PC-3 (cell line): ENCODE data around the gene CTTNBP2. TPM values are rescaled to one million over a fixed set of nuclear protein-coding genes. Genes with fewer than 3 reads are reported as not detected.

Experiments
- ATAC-seq: fragments of 200-7000 bp; cut with Tn5 transposase; 2 replicates; pipeline ENCODE4 v1.9.1; 2020; ENCODE audit warnings: mild to moderate bottlenecking, moderate library complexity
- BruUV-seq: library from RNA; stranded (reverse); fragments of 400-500 nt; replicated peaks from 2 replicates; lab custom pipeline; 2021; lab: Mats Ljungman, UMichigan
- CTCF ChIA-PET: fragments of 300-600 bp; sonication (Branson Sonifier 250); formaldehyde crosslinking; loops from one replicate; lab custom pipeline; 2022; ENCODE audit warnings: antibody characterized with exemption; lab: Charles Lee
- POLR2A ChIA-PET: fragments of 300-600 bp; sonication (Branson Sonifier 250); formaldehyde crosslinking; loops from one replicate; lab custom pipeline; 2022; ENCODE audit warnings: antibody characterized with exemption; ENCODE audit not compliant: unreplicated experiment; lab: Charles Lee
- DNase-seq: peaks from one replicate; pipeline ENCODE4 v3.0.0-alpha.2; 2015
- H2AFZ ChIP-seq: fragments of 300-600 bp; sonication (generic); 2 replicates; pipeline ENCODE4 v1.6.0; 2016; ENCODE audit warnings: antibody characterized with exemption, low read length
- H3F3A ChIP-seq: fragments of 300-600 bp; sonication (generic); one replicate; pipeline ENCODE4 v1.6.0; 2017; ENCODE audit warnings: antibody characterized with exemption, low read length, control low read depth, mild to moderate bottlenecking; ENCODE audit not compliant: unreplicated experiment
- H3K27ac ChIP-seq: fragments of 300-600 bp; sonication (generic); 2 replicates; pipeline ENCODE4 v1.5.1; 2016; ENCODE audit warnings: mild to moderate bottlenecking, low read length
- H3K27me3 ChIP-seq: fragments of 300-600 bp; sonication (generic); 2 replicates; pipeline ENCODE4 v1.6.1; 2016; ENCODE audit warnings: low read length, mixed read lengths
- H3K36me3 ChIP-seq: fragments of 300-600 bp; sonication (generic); 2 replicates; pipeline ENCODE4 v1.6.1; 2016; ENCODE audit warnings: low read depth, mixed run types, low read length, mixed read lengths
- H3K4me1 ChIP-seq: fragments of 300-600 bp; sonication (generic); 2 replicates; pipeline ENCODE4 v1.5.1; 2016; ENCODE audit warnings: low read length; ENCODE audit not compliant: insufficient read depth
- H3K4me2 ChIP-seq: fragments of 300-600 bp; sonication (generic); 2 replicates; pipeline ENCODE4 v1.6.0; 2016; ENCODE audit warnings: low read length
- H3K4me3 ChIP-seq: fragments of 300-600 bp; sonication (generic); 2 replicates; pipeline ENCODE4 v1.5.1; 2016; ENCODE audit warnings: mild to moderate bottlenecking, low read length, mixed read lengths
- H3K79me2 ChIP-seq: fragments of 300-600 bp; sonication (generic); 2 replicates; pipeline ENCODE4 v1.6.1; 2017; ENCODE audit warnings: low read length, mixed read lengths
- H3K9ac ChIP-seq: fragments of 300-600 bp; sonication (generic); 2 replicates; pipeline ENCODE4 v1.6.0; 2016; ENCODE audit warnings: mild to moderate bottlenecking, low read length
- H3K9me2 ChIP-seq: fragments of 300-600 bp; sonication (generic); replicated peaks from 2 replicates; pipeline ENCODE4 v1.6.1; 2016; ENCODE audit warnings: mixed run types, low read length, mixed read lengths
- H3K9me3 ChIP-seq: fragments of 300-600 bp; sonication (generic); 2 replicates; pipeline ENCODE4 v1.6.1; 2016; ENCODE audit warnings: low read length, mixed read lengths
- H4K20me1 ChIP-seq: fragments of 300-600 bp; sonication (generic); 2 replicates; pipeline ENCODE4 v1.6.1; 2016; ENCODE audit warnings: low read length, mixed read lengths
- CTCF ChIP-seq: fragments of 300-600 bp; sonication (generic); conservative IDR thresholded peaks from 2 replicates; pipeline ENCODE4 v1.5.1; 2017; ENCODE audit warnings: antibody characterized with exemption, low read depth, mild to moderate bottlenecking, low read length
- EZH2 ChIP-seq: fragments of 300-600 bp; sonication (generic); IDR thresholded peaks from one replicate; pipeline ENCODE4 v1.6.1; 2017; ENCODE audit warnings: antibody characterized with exemption, mild to moderate bottlenecking, low read length; ENCODE audit not compliant: unreplicated experiment
- EZH2phosphoT487 ChIP-seq: fragments of 300-600 bp; sonication (generic); IDR thresholded peaks from 2 replicates; pipeline ENCODE4 v1.6.1; 2018; ENCODE audit warnings: mild to moderate bottlenecking, antibody characterized with exemption, low read length, borderline replicate concordance
- intact Hi-C: fragments of 100-400 bp; cut with micrococcal nuclease; formaldehyde crosslinking; loops from 2 replicates; pipeline ENCODE4 v1.9.0; 2023
- total RNA-seq: library from RNA; depleted of rRNA; stranded (reverse); fragments of >200 nt; gene quantifications from 2 replicates; pipeline ENCODE4 v1.2.3, GENCODE V29; 2014

The CTTNBP2 gene
- total RNA-seq, 1 experiment from 2014 or later, result 1.1 TPM

GRCh38 chr7:117704063-117704462, 169.2 kb downstream of the CTTNBP2 start:
- DNase-seq (peak; percentile 44), ATAC-seq (peak; percentile 77)
- H3K9ac ChIP-seq, result no peak overlapping the region
- ChIA-PET POLR2A (no interaction called here), CTCF (no interaction called here)
- H3K79me2 ChIP-seq, result no peaks in the 10 kb centered on the region
- H3F3A ChIP-seq, result no peaks in the 10 kb centered on the region
- H4K20me1 ChIP-seq, result no peaks in the 10 kb centered on the region
- H3K4me3 ChIP-seq, result no peak overlapping the region
- H3K36me3 ChIP-seq, result no peaks in the 10 kb centered on the region
- no peaks in the 10 kb centered on the region for H3K9me2 ChIP-seq
- H2AFZ ChIP-seq, result no peak overlapping the region
- H3K27me3 ChIP-seq, result no peaks in the 10 kb centered on the region
- no peak overlapping the region for H3K4me2 ChIP-seq
- 0 out of 2 replicates have a peak, but pooled peaks cover 5% of the 10 kb centered on the region for H3K4me1 ChIP-seq
- intact Hi-C loops, result no loop called here
- no TSS peak for BruUV-seq
- H3K27ac ChIP-seq, result no peak overlapping the region
- no peaks in the 10 kb centered on the region for H3K9me3 ChIP-seq
- TF ChIP-seq CTCF (no peak), EZH2phosphoT487 (no peak), EZH2 (no peak)

- BruUV-seq, result no TSS peak
- H3F3A ChIP-seq, result no peaks in the 10 kb centered on the region
- no peaks in the 10 kb centered on the region for H3K27me3 ChIP-seq
- H3K36me3 ChIP-seq, result no peaks in the 10 kb centered on the region
- TF ChIP-seq EZH2phosphoT487 (no peak), EZH2 (no peak), CTCF (no peak)
- ChIA-PET POLR2A (no interaction called here), CTCF (no interaction called here)
- ATAC-seq (no peak), DNase-seq (no peak)
- H4K20me1 ChIP-seq, result no peaks in the 10 kb centered on the region
- no peak overlapping the region for H3K4me2 ChIP-seq
- H2AFZ ChIP-seq, result no peak overlapping the region
- H3K4me3 ChIP-seq, result no peak overlapping the region
- intact Hi-C loops, result no loop called here
- H3K9me2 ChIP-seq, result no peaks in the 10 kb centered on the region
- no peaks in the 10 kb centered on the region for H3K4me1 ChIP-seq
- H3K79me2 ChIP-seq, result no peaks in the 10 kb centered on the region
- H3K9me3 ChIP-seq, result no peaks in the 10 kb centered on the region
- H3K9ac ChIP-seq, result no peak overlapping the region
- H3K27ac ChIP-seq, result no peak overlapping the region
Measured at GRCh38 chr7:117698018-117698417, 175.2 kb downstream of the CTTNBP2 start.

GRCh38 chr7:117692338-117692737, 180.9 kb downstream of the CTTNBP2 start:
- Histone ChIP-seq H3K9ac (no peak overlapping the region), H3K9me2 (no peaks in the 10 kb centered on the region), H3F3A (no peaks in the 10 kb centered on the region), H3K27ac (no peak overlapping the region), H3K27me3 (no peaks in the 10 kb centered on the region), H3K36me3 (no peaks in the 10 kb centered on the region), H2AFZ (no peak overlapping the region), H3K4me2 (no peak overlapping the region), H3K4me3 (no peak overlapping the region), H4K20me1 (no peaks in the 10 kb centered on the region), H3K9me3 (no peaks in the 10 kb centered on the region), H3K4me1 (no peaks in the 10 kb centered on the region), H3K79me2 (no peaks in the 10 kb centered on the region)
- no peak for ATAC-seq
- TF ChIP-seq EZH2phosphoT487 (no peak), EZH2 (no peak), CTCF (no peak)
- ChIA-PET CTCF (no interaction called here), POLR2A (no interaction called here)
- no peak for DNase-seq
- no TSS peak for BruUV-seq
- intact Hi-C loops, result no loop called here
